GM12874 (cell line): ENCODE data around the gene ZNF324B.

ENCODE experiments used
- CTCF ChIP-seq: IDR thresholded peaks from 2 replicates; pipeline ENCODE4 v1.5.1; 2011; ENCODE audit warnings: low read depth, mild to moderate bottlenecking, control low read depth, low read length, moderate library complexity; ENCODE audit not compliant: insufficient read depth

Gene ZNF324B

GRCh38 chr19:58499021-58499927 lies 47.9 kb downstream of the ZNF324B start:
- peak; percentile 29; the same call in 1 of the 2 replicates for TF ChIP-seq CTCF

- no peak for TF ChIP-seq CTCF
Measured at GRCh38 chr19:58500242-58500641, 48.8 kb downstream of the ZNF324B start.
